A549 (cell line): Measurements from ENCODE around the gene ANTKMT.

Experiments used
- CBX8 ChIP-seq: fragments of 200-600 bp; sonication (generic); IDR thresholded peaks from 2 replicates; pipeline ENCODE4 v1.6.1; 2016
- CHD2 ChIP-seq: fragments of 150-350 bp; IDR thresholded peaks from 2 replicates; pipeline ENCODE4 v1.6.1; 2014; ENCODE audit warnings: low read length; ENCODE audit not compliant: partially characterized antibody
- CTCF ChIP-seq: fragments of >200 bp; sonication (Bioruptor Twin); formaldehyde crosslinking; IDR thresholded peaks from 3 replicates; pipeline ENCODE4 v1.5.1; 2016
- EHMT2 ChIP-seq: fragments of 200-600 bp; sonication (generic); IDR thresholded peaks from 2 replicates; pipeline ENCODE4 v1.6.1; 2016; ENCODE audit warnings: antibody characterized with exemption, low read depth, mild to moderate bottlenecking, moderate library complexity
- ELK1 ChIP-seq: fragments of 150-350 bp; IDR thresholded peaks from 2 replicates; pipeline ENCODE4 v1.6.1; 2014; ENCODE audit warnings: low read depth, mild to moderate bottlenecking, low read length
- EP300 ChIP-seq, 2 experiments: fragments of >200 bp; sonication (Bioruptor Twin); formaldehyde crosslinking; IDR thresholded peaks; 2 replicates in 1 of 2; 3 replicates in 1 of 2; pipeline ENCODE4 v1.6.1; 2016 to 2017
- GATA3 ChIP-seq: IDR thresholded peaks from 2 replicates; pipeline ENCODE4 v1.6.1; 2012; ENCODE audit warnings: borderline replicate concordance
- MAFK ChIP-seq: fragments of 450-650 bp; IDR thresholded peaks from 2 replicates; pipeline ENCODE4 v1.6.1; 2014; ENCODE audit not compliant: partially characterized antibody
- PBX3 ChIP-seq: IDR thresholded peaks from 2 replicates; pipeline ENCODE4 v1.6.1; 2012
- POLR2A ChIP-seq: IDR thresholded peaks from 2 replicates; pipeline ENCODE4 v1.6.1; 2012; ENCODE audit warnings: mild to moderate bottlenecking, low read length
- POLR2AphosphoS2 ChIP-seq: conservative IDR thresholded peaks from 2 replicates; pipeline ENCODE4 v1.6.1; 2012; ENCODE audit warnings: low read length, improper control_type of control experiment, inconsistent platforms
- RFX5 ChIP-seq: fragments of 450-650 bp; IDR thresholded peaks from 2 replicates; pipeline ENCODE4 v1.7.1; 2014; ENCODE audit warnings: antibody characterized with exemption, mild to moderate bottlenecking, moderate library complexity
- RNF2 ChIP-seq: fragments of 200-600 bp; sonication (generic); IDR thresholded peaks from 2 replicates; pipeline ENCODE4 v1.6.1; 2016; ENCODE audit warnings: low read depth, mild to moderate bottlenecking, antibody characterized with exemption, moderate library complexity, borderline replicate concordance

- TF ChIP-seq POLR2AphosphoS2 (no peak), EHMT2 (no peak), PBX3 (peak; percentile 45; the same call in 1 of the 2 replicates), MAFK (no peak), POLR2A (no peak), RNF2 (no peak), EP300 (IDR thresholded peaks at IDR 0.05) (no peak), ELK1 (no peak), CTCF (no peak), RFX5 (no peak), CBX8 (no peak), CHD2 (no peak), GATA3 (no peak)
These were observed 45.7 kb upstream of the ANTKMT start, which contains the start of gene RHBDL1 for GRCh38 chr16:674968-675883.
